OCI-LY7 (cell line): ENCODE data around the gene MLYCD. TPM values are rescaled to one million over a fixed set of nuclear protein-coding genes. Genes with fewer than 3 reads are reported as not detected.

Source experiments
- BruUV-seq: library from RNA; stranded (reverse); fragments of 400-500 nt; replicated peaks from 2 replicates; lab custom pipeline; 2021; lab: Mats Ljungman, UMichigan
- CTCF ChIA-PET: fragments of 300-600 bp; sonication (Branson Sonifier 250); formaldehyde crosslinking; loops from one replicate; lab custom pipeline; 2022; ENCODE audit warnings: antibody characterized with exemption; ENCODE audit not compliant: unreplicated experiment; lab: Charles Lee
- POLR2A ChIA-PET: fragments of 300-600 bp; sonication (Branson Sonifier 250); formaldehyde crosslinking; loops from one replicate; lab custom pipeline; 2022; ENCODE audit warnings: antibody characterized with exemption; lab: Charles Lee
- DNase-seq: peaks from one replicate; pipeline ENCODE4 v3.0.0-alpha.2; 2015; ENCODE audit warnings: low spot score
- H2AFZ ChIP-seq: fragments of 200-600 bp; sonication (generic), shearing (Covaris generic); 2 replicates; pipeline ENCODE4 v1.6.1; 2014; ENCODE audit warnings: mild to moderate bottlenecking, antibody characterized with exemption, low read length, moderate library complexity
- H3K27ac ChIP-seq: fragments of 200-600 bp; sonication (generic); 2 replicates; pipeline ENCODE4 v1.5.1; 2014; ENCODE audit warnings: mixed run types, low read depth, mild to moderate bottlenecking, moderate library complexity, low read length, inconsistent platforms; ENCODE audit not compliant: poor library complexity, severe bottlenecking
- H3K36me3 ChIP-seq: fragments of 200-600 bp; sonication (generic); 2 replicates; pipeline ENCODE4 v1.6.1; 2014; ENCODE audit warnings: mild to moderate bottlenecking, antibody characterized with exemption, low read length, moderate library complexity, mixed read lengths; ENCODE audit not compliant: insufficient read depth
- H3K4me1 ChIP-seq: fragments of 200-600 bp; sonication (generic); 2 replicates; pipeline ENCODE4 v1.5.1; 2014; ENCODE audit warnings: mild to moderate bottlenecking, low read length; ENCODE audit not compliant: insufficient read depth, poor library complexity, severe bottlenecking
- H3K4me2 ChIP-seq: fragments of 200-600 bp; sonication (generic); 2 replicates; pipeline ENCODE4 v1.6.1; 2014; ENCODE audit warnings: mild to moderate bottlenecking, low read length
- H3K4me3 ChIP-seq: fragments of 200-600 bp; sonication (generic); 2 replicates; pipeline ENCODE4 v1.5.1; 2014; ENCODE audit warnings: mild to moderate bottlenecking, low read depth, low read length; ENCODE audit not compliant: poor library complexity, severe bottlenecking
- H3K79me2 ChIP-seq: fragments of 200-600 bp; sonication (generic); 2 replicates; pipeline ENCODE4 v1.6.1; 2016; ENCODE audit warnings: low read depth, mild to moderate bottlenecking, low read length, moderate library complexity, mixed read lengths; ENCODE audit not compliant: insufficient read depth
- H3K9me2 ChIP-seq: fragments of 200-600 bp; sonication (generic); 2 replicates; pipeline ENCODE4 v1.6.1; 2016; ENCODE audit warnings: mild to moderate bottlenecking, low read length, mixed read lengths; ENCODE audit not compliant: insufficient read depth
- H3K9me3 ChIP-seq: fragments of 200-600 bp; sonication (generic); 2 replicates; pipeline ENCODE4 v1.6.1; 2014; ENCODE audit warnings: mild to moderate bottlenecking, mixed run types, low read length, mixed read lengths
- H4K20me1 ChIP-seq: fragments of 200-600 bp; sonication (generic); 2 replicates; pipeline ENCODE4 v1.6.1; 2014; ENCODE audit warnings: mild to moderate bottlenecking, antibody characterized with exemption, low read length, moderate library complexity, mixed read lengths; ENCODE audit not compliant: insufficient read depth
- EZH2phosphoT487 ChIP-seq: fragments of 200-600 bp; sonication (generic); IDR thresholded peaks from 2 replicates; pipeline ENCODE4 v1.6.1; 2018; ENCODE audit warnings: low read depth, borderline replicate concordance, mild to moderate bottlenecking, mixed run types, antibody characterized with exemption, low read length, moderate library complexity, mixed read lengths
- intact Hi-C: fragments of 100-400 bp; cut with micrococcal nuclease; formaldehyde crosslinking; loops from one replicate; pipeline ENCODE4 v1.10.0; 2022; ENCODE audit not compliant: unreplicated experiment
- total RNA-seq, 2 experiments: library from RNA; depleted of rRNA in 1 of 2; stranded (reverse); fragments of >200 nt in 1 of 2; shearing (Covaris generic) in 1 of 2; gene quantifications; 2 replicates each; pipeline ENCODE4 v1.2.3, GENCODE V29; 2014 to 2022
- TF ChIP-seq, protein P1 (sequence below): fragments of 200-600 bp; sonication (generic); conservative IDR thresholded peaks from 2 replicates; pipeline ENCODE4 v1.5.1; 2014; ENCODE audit warnings: mild to moderate bottlenecking, antibody characterized with exemption, low read length, moderate library complexity, mixed read lengths

MLYCD gene
- total RNA-seq, 2 experiments from 2014 or later, result 3.5 to 10.9 TPM

DNA sequence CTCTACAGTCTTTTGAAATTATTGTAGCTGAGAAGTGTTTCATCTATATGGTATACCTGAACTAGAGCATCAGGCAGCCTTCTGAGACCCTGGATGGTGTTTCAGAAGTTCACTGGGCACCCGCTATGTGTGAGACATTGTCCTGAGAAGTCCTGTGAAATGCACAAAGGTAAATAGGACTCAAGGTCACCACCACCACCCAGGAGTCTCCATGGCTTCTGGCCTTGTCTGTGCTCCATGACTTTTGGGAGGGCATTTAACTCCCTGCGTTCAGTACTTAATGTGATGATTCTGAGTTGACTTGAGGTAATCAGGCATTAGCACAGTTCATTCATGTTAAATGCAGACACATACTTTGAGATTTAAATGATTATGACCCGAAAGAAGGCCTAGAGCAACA lies 1.1 kb downstream of the MLYCD start:
- Histone ChIP-seq H3K27ac (no peak overlapping the region), H3K9me3 (no peaks in the 10 kb centered on the region), H3K4me3 (peak overlapping the region; percentile 81), H3K9me2 (no peaks in the 10 kb centered on the region), H4K20me1 (no peaks in the 10 kb centered on the region; the same call in 1 of the 2 replicates), H3K4me1 (peaks cover 13% of the 10 kb centered on the region), H3K79me2 (peaks cover 4% of the 10 kb centered on the region; the same call in 1 of the 2 replicates), H2AFZ (peak overlapping the region; percentile 26; the same call in 1 of the 2 replicates), H3K36me3 (no peaks in the 10 kb centered on the region), H3K4me2 (peak overlapping the region; percentile 94)
- POLR2A ChIA-PET, result interaction anchor here (1.2 kb wide), 1 partner anchor 114 kb away, joined by 6 read pairs; no protein-coding TSS in a partner anchor
- no TSS peak for BruUV-seq
- intact Hi-C loops, result loop anchor here (5.0 kb wide), 1 partner anchor 93 kb away; the partner anchor contains the start of gene HSBP1
- CTCF ChIA-PET, result interaction anchor here (1.0 kb wide), 1 partner anchor 12 kb away, joined by 4 read pairs; no protein-coding TSS in a partner anchor
- no peak for DNase-seq
- TF ChIP-seq, protein P1, sequence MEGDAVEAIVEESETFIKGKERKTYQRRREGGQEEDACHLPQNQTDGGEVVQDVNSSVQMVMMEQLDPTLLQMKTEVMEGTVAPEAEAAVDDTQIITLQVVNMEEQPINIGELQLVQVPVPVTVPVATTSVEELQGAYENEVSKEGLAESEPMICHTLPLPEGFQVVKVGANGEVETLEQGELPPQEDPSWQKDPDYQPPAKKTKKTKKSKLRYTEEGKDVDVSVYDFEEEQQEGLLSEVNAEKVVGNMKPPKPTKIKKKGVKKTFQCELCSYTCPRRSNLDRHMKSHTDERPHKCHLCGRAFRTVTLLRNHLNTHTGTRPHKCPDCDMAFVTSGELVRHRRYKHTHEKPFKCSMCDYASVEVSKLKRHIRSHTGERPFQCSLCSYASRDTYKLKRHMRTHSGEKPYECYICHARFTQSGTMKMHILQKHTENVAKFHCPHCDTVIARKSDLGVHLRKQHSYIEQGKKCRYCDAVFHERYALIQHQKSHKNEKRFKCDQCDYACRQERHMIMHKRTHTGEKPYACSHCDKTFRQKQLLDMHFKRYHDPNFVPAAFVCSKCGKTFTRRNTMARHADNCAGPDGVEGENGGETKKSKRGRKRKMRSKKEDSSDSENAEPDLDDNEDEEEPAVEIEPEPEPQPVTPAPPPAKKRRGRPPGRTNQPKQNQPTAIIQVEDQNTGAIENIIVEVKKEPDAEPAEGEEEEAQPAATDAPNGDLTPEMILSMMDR, result no peak
- TF ChIP-seq EZH2phosphoT487, result no peak

- Histone ChIP-seq H3K36me3 (no peaks in the 10 kb centered on the region), H3K9me2 (no peaks in the 10 kb centered on the region), H3K79me2 (peaks cover 4% of the 10 kb centered on the region; the same call in 1 of the 2 replicates), H2AFZ (no peak overlapping the region), H3K4me1 (peaks cover 13% of the 10 kb centered on the region), H3K9me3 (no peaks in the 10 kb centered on the region), H3K4me3 (no peak overlapping the region), H3K4me2 (peak overlapping the region; percentile 94; the same call in 1 of the 2 replicates), H3K27ac (no peak overlapping the region), H4K20me1 (no peaks in the 10 kb centered on the region; the same call in 1 of the 2 replicates)
- TF ChIP-seq, protein P1, result no peak
- TF ChIP-seq EZH2phosphoT487, result no peak
- intact Hi-C loops, result no loop called here
- BruUV-seq, result no TSS peak
- no peak for DNase-seq
- CTCF ChIA-PET, result no interaction called here
- POLR2A ChIA-PET, result interaction anchor here (0.7 kb wide), 1 partner anchor 10 kb away, joined by 5 read pairs; no protein-coding TSS in a partner anchor
Observed at GRCh38 chr16:83900571-83900970, 1.7 kb downstream of the MLYCD start.

GRCh38 chr16:83901101-83901500 lies 2.2 kb downstream of the MLYCD start:
- intact Hi-C loops, result no loop called here
- ChIA-PET POLR2A (interaction anchor here (0.7 kb wide), 1 partner anchor 11 kb away, joined by 5 read pairs; no protein-coding TSS in a partner anchor), CTCF (no interaction called here)
- TF ChIP-seq, protein P1, result no peak
- no peak for TF ChIP-seq EZH2phosphoT487
- H3K9me3 ChIP-seq, result no peaks in the 10 kb centered on the region
- H3K4me2 ChIP-seq, result peak overlapping the region; percentile 94; the same call in 1 of the 2 replicates
- H3K4me3 ChIP-seq, result no peak overlapping the region
- no peaks in the 10 kb centered on the region for H3K9me2 ChIP-seq
- H3K27ac ChIP-seq, result no peak overlapping the region
- H3K36me3 ChIP-seq, result no peaks in the 10 kb centered on the region
- DNase-seq, result no peak
- no peaks in the 10 kb centered on the region; the same call in 1 of the 2 replicates for H4K20me1 ChIP-seq
- peaks cover 4% of the 10 kb centered on the region; the same call in 1 of the 2 replicates for H3K79me2 ChIP-seq
- no TSS peak for BruUV-seq
- peaks cover 13% of the 10 kb centered on the region for H3K4me1 ChIP-seq
- H2AFZ ChIP-seq, result no peak overlapping the region
